HT-29 (cell line): ENCODE results near the gene CEP128. TPM values are rescaled to one million over a fixed set of nuclear protein-coding genes. Genes with fewer than 3 reads are reported as not detected.

Experiments
- DNase-seq: peaks from one replicate; pipeline ENCODE4 v3.0.0-alpha.2; 2015; ENCODE audit warnings: low spot score
- total RNA-seq: library from RNA; depleted of rRNA; stranded (reverse); fragments of >200 nt; shearing (Covaris generic); gene quantifications from 2 replicates; pipeline ENCODE4 v1.2.3, GENCODE V29; 2014

The CEP128 gene
- total RNA-seq, 1 experiment from 2014 or later, result 2.6 TPM

- DNase-seq, result no peak
Measured at GRCh38 chr14:80560800-80561657, 380.5 kb downstream of the CEP128 start.

GRCh38 chr14:80554139-80554538 lies 387.4 kb downstream of the CEP128 start:
- no peak for DNase-seq

GRCh38 chr14:80549141-80549540 lies 392.4 kb downstream of the CEP128 start:
- no peak for DNase-seq

- DNase-seq, result no peak
Measured at GRCh38 chr14:80545935-80546854, 395.3 kb downstream of the CEP128 start.

- DNase-seq, result no peak
Measured at GRCh38 chr14:80544366-80544765, 397.2 kb downstream of the CEP128 start.

GRCh38 chr14:80543211-80543610 lies 398.3 kb downstream of the CEP128 start:
- DNase-seq, result no peak

GRCh38 chr14:80538633-80539375 lies 402.7 kb downstream of the CEP128 start:
- no peak for DNase-seq

GRCh38 chr14:80537626-80538025 lies 403.9 kb downstream of the CEP128 start:
- no peak for DNase-seq

GRCh38 chr14:80536456-80536855 lies 405.1 kb downstream of the CEP128 start:
- no peak for DNase-seq

- no peak for DNase-seq
Measured at GRCh38 chr14:80535171-80535570, 406.4 kb downstream of the CEP128 start.

GRCh38 chr14:80523518-80524117 lies 417.9 kb downstream of the CEP128 start:
- no peak for DNase-seq

- DNase-seq, result no peak
Measured at GRCh38 chr14:80522936-80523335, 418.6 kb downstream of the CEP128 start.

- DNase-seq, result no peak
Measured at GRCh38 chr14:80522411-80522810, 419.1 kb downstream of the CEP128 start.

- DNase-seq, result no peak
Measured at GRCh38 chr14:80521456-80521855, 420.1 kb downstream of the CEP128 start.

- no peak for DNase-seq
Measured at GRCh38 chr14:80519002-80519401, 422.5 kb downstream of the CEP128 start.

GRCh38 chr14:80518173-80518572 lies 423.4 kb downstream of the CEP128 start:
- DNase-seq, result no peak

- no peak for DNase-seq
Measured at GRCh38 chr14:80507292-80507869, 434.2 kb downstream of the CEP128 start.

- DNase-seq, result no peak
Measured at GRCh38 chr14:80504781-80505180, 436.8 kb downstream of the CEP128 start.

- no peak for DNase-seq
Measured at GRCh38 chr14:80498533-80498932, 443.0 kb downstream of the CEP128 start.

GRCh38 chr14:80496090-80496489 lies 445.4 kb downstream of the CEP128 start:
- DNase-seq, result no peak

GRCh38 chr14:80494769-80495168 lies 446.8 kb downstream of the CEP128 start:
- DNase-seq, result no peak
